SK-N-SH (cell line): Measurements from ENCODE around the gene ABITRAM. TPM values are rescaled to one million over a fixed set of nuclear protein-coding genes. Genes with fewer than 3 reads are reported as not detected.

Experiments
- CTCF ChIA-PET: fragments of 300-600, 350-600 bp; formaldehyde crosslinking; extraction: SDS; loops from one replicate; lab custom pipeline; 2021; lab: Yijun Ruan, JAX
- POLR2A ChIA-PET: fragments of 350-600 bp; sonication (Branson Sonifier 250); formaldehyde crosslinking; extraction: SDS; loops from one replicate; lab custom pipeline; 2020; ENCODE audit warnings: antibody characterized with exemption, inconsistent platforms; lab: Yijun Ruan, JAX
- DNase-seq: peaks from one replicate; pipeline ENCODE4 v3.0.0; 2012
- H2AFZ ChIP-seq: fragments of 200-600 bp; sonication (generic); 2 replicates; pipeline ENCODE4 v1.8.1; 2016; ENCODE audit warnings: antibody characterized with exemption, mild to moderate bottlenecking, low read depth
- H3F3A ChIP-seq: fragments of 200-600 bp; sonication (generic); replicated peaks from 2 replicates; pipeline ENCODE3; 2016; ENCODE audit warnings: antibody characterized with exemption, mild to moderate bottlenecking; ENCODE audit not compliant: insufficient read depth
- H3K27ac ChIP-seq, 2 experiments: fragments of 200-500 bp in 1 of 2; fragments of 200-600 bp in 1 of 2; sonication (Bioruptor generic) in 1 of 2; sonication (generic), shearing (Covaris generic) in 1 of 2; 2 replicates each; pipeline versions ENCODE4 v1.5.1 to v1.6.1; 2014 to 2016; ENCODE audit warnings: low read depth in 2 of 2, inconsistent platforms in 1 of 2, low read length in 1 of 2, mild to moderate bottlenecking in 1 of 2, mixed read lengths in 1 of 2
- H3K27me3 ChIP-seq: fragments of 200-600 bp; sonication (generic), shearing (Covaris generic); 2 replicates; pipeline ENCODE4 v1.6.1; 2016; ENCODE audit warnings: mixed run types; ENCODE audit not compliant: insufficient read depth
- H3K36me3 ChIP-seq, 2 experiments: fragments of 200-500 bp in 1 of 2; fragments of 200-600 bp in 1 of 2; sonication (Bioruptor generic) in 1 of 2; sonication (generic) in 1 of 2; replicated peaks in 1 of 2; 2 replicates each; pipeline versions ENCODE3 to v1.5.1; 2014 to 2016; ENCODE audit warnings: low read length in 1 of 2, mild to moderate bottlenecking in 1 of 2; ENCODE audit not compliant: insufficient read depth in 2 of 2, control insufficient read depth in 1 of 2
- H3K4me1 ChIP-seq, 2 experiments: fragments of 200-500 bp in 1 of 2; fragments of 200-600 bp in 1 of 2; sonication (Bioruptor generic) in 1 of 2; sonication (generic), shearing (Covaris generic) in 1 of 2; 2 replicates each; pipeline versions ENCODE4 v1.5.1 to v1.6.1; 2014 to 2016; ENCODE audit warnings: low read depth in 1 of 2, low read length in 1 of 2, mixed run types in 1 of 2; ENCODE audit not compliant: insufficient read depth in 2 of 2, control insufficient read depth in 1 of 2
- H3K4me2 ChIP-seq: fragments of 200-600 bp; sonication (generic), shearing (Covaris generic); 2 replicates; pipeline ENCODE4 v1.6.1; 2017; ENCODE audit warnings: mixed run types
- H3K4me3 ChIP-seq, 2 experiments: fragments of 200-500 bp in 1 of 2; fragments of 200-600 bp in 1 of 2; sonication (Bioruptor generic) in 1 of 2; sonication (generic), shearing (Covaris generic) in 1 of 2; 2 replicates each; pipeline versions ENCODE4 v1.5.1 to v1.8.1; 2014 to 2016; ENCODE audit warnings: low read depth in 2 of 2, inconsistent platforms in 1 of 2, low read length in 1 of 2, mild to moderate bottlenecking in 1 of 2, mixed read lengths in 1 of 2, moderate library complexity in 1 of 2
- H3K79me2 ChIP-seq: fragments of 200-600 bp; sonication (generic); 2 replicates; pipeline ENCODE4 v1.8.1; 2017; ENCODE audit warnings: mild to moderate bottlenecking; ENCODE audit not compliant: insufficient read depth
- H3K9ac ChIP-seq: fragments of 200-600 bp; sonication (generic); 2 replicates; pipeline ENCODE4 v1.6.1; 2017; ENCODE audit warnings: mixed run types
- H3K9me2 ChIP-seq: fragments of 200-600 bp; sonication (generic); 2 replicates; pipeline ENCODE4 v1.6.1; 2017; ENCODE audit warnings: mixed run types
- H3K9me3 ChIP-seq: fragments of 200-600 bp; sonication (generic); 2 replicates; pipeline ENCODE4 v1.6.1; 2017; ENCODE audit warnings: mixed run types, mild to moderate bottlenecking, moderate library complexity
- H4K20me1 ChIP-seq: fragments of 200-600 bp; sonication (generic); 2 replicates; pipeline ENCODE4 v1.6.1; 2017; ENCODE audit warnings: mild to moderate bottlenecking, mixed run types; ENCODE audit not compliant: insufficient read depth
- CHD2 ChIP-seq: fragments of 150-350 bp; IDR thresholded peaks from 2 replicates; pipeline ENCODE4 v1.6.1; 2018; ENCODE audit warnings: low read length; ENCODE audit not compliant: partially characterized antibody
- ELF1 ChIP-seq: IDR thresholded peaks from 2 replicates; pipeline ENCODE4 v1.4.0; 2012
- EP300 ChIP-seq, 2 experiments: IDR thresholded peaks; 2 replicates each; pipeline versions ENCODE4 v1.4.0 to v1.6.1; 2012; ENCODE audit warnings: borderline replicate concordance in 1 of 2, low read depth in 1 of 2, low read length in 1 of 2
- EZH2phosphoT487 ChIP-seq: fragments of 200-600 bp; sonication (generic); IDR thresholded peaks from 2 replicates; pipeline ENCODE4 v1.6.1; 2017; ENCODE audit warnings: low read depth, mixed run types, mild to moderate bottlenecking, antibody characterized with exemption, moderate library complexity, borderline replicate concordance
- FOXJ3 ChIP-seq: sonication (generic); formaldehyde crosslinking; IDR thresholded peaks from 2 replicates; pipeline ENCODE4 v1.5.1; 2020; ENCODE audit warnings: mild to moderate bottlenecking, missing genetic modification reagents
- GABPA ChIP-seq: IDR thresholded peaks from 2 replicates; pipeline ENCODE4 v1.4.0; 2012; ENCODE audit warnings: low read depth, mild to moderate bottlenecking
- GATA2 ChIP-seq: sonication (generic); formaldehyde crosslinking; IDR thresholded peaks from 2 replicates; pipeline ENCODE4 v1.5.0; 2020; ENCODE audit warnings: mild to moderate bottlenecking, missing genetic modification reagents
- JUND ChIP-seq: IDR thresholded peaks from 2 replicates; pipeline ENCODE4 v1.4.0; 2012
- MEF2A ChIP-seq: IDR thresholded peaks from 2 replicates; pipeline ENCODE4 v1.4.0; 2012; ENCODE audit warnings: low read depth, borderline replicate concordance
- MXI1 ChIP-seq: IDR thresholded peaks from 2 replicates; pipeline ENCODE4 v1.6.1; 2012; ENCODE audit warnings: mild to moderate bottlenecking, low read depth, low read length, improper control_type of control experiment
- NFIC ChIP-seq: IDR thresholded peaks from 2 replicates; pipeline ENCODE4 v1.4.0; 2012; ENCODE audit warnings: borderline replicate concordance
- POLR2AphosphoS5 ChIP-seq: IDR thresholded peaks from 2 replicates; pipeline ENCODE4 v1.6.1; 2012; ENCODE audit warnings: low read depth, low read length
- RAD21 ChIP-seq: IDR thresholded peaks from 2 replicates; pipeline ENCODE4 v1.6.1; 2012; ENCODE audit warnings: mild to moderate bottlenecking, low read length
- RCOR1 ChIP-seq: fragments of 150-350 bp; IDR thresholded peaks from 2 replicates; pipeline ENCODE4 v1.6.1; 2017; ENCODE audit warnings: antibody characterized with exemption, low read length
- TAF1 ChIP-seq: IDR thresholded peaks from 2 replicates; pipeline ENCODE4 v1.6.1; 2012; ENCODE audit warnings: low read depth, mild to moderate bottlenecking, low read length, moderate library complexity, borderline replicate concordance
- TCF12 ChIP-seq: IDR thresholded peaks from 2 replicates; pipeline ENCODE4 v1.4.0; 2012
- TEAD4 ChIP-seq: IDR thresholded peaks from 2 replicates; pipeline ENCODE4 v1.4.0; 2012; ENCODE audit warnings: mild to moderate bottlenecking, borderline replicate concordance; ENCODE audit not compliant: insufficient read depth
- WGBS: methylation state at CpG from one replicate; pipeline ENCODE4 v1.1.6; 2017; ENCODE audit warnings: low lambda C conversion rate; 5-methylcytosine and 5-hydroxymethylcytosine counted together
- polyA plus RNA-seq, 3 experiments: library from polyadenylated mRNA; depleted of rRNA; stranded (reverse); fragments of >200 nt; gene quantifications; 2 replicates each; pipeline ENCODE4 v1.2.3, GENCODE V29; 2012
- TF ChIP-seq, protein P1 (sequence below): IDR thresholded peaks from 2 replicates; pipeline ENCODE4; 2012
- TF ChIP-seq, protein P2 (sequence below): fragments of 150-350 bp; IDR thresholded peaks from 2 replicates; pipeline ENCODE4 v1.6.1; 2016; ENCODE audit warnings: mild to moderate bottlenecking, low read depth, low read length
- TF ChIP-seq, protein P3 (sequence below): fragments of 150-350 bp; IDR thresholded peaks from 2 replicates; pipeline ENCODE4 v1.6.1; 2017; ENCODE audit warnings: antibody characterized with exemption, low read length, low read depth, borderline replicate concordance

The ABITRAM gene
- polyA plus RNA-seq, 1 of the 3 experiments (the other 2 are of a cell fraction), result 13.9 TPM

DNA sequence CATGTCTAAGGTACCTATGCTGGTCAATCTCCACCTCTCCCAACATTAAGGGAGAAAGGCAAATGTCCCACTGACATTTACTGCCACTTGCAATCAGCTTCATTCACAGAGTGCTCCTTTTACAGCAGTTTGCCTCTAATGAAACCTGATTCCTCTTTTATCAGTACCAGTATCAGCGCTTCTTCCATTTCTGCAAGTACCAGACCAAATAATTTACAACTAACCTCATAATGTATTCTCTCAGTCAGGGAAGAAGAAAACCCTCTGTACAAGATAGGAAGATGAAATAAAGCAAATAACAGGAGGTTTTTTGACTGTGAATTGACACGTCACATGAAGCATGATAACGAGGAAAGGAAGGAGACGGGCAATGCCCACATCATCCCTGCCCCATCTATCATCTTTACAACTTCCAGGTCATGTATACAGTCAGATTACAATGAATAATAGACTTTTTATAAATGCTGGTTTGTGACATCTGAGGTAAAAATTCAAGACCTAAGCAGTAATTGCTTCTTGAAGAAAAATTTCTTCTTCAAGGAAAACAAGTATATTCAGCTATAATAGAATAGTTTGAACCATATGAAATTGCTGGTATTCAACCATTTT lies 21.9 kb downstream of the ABITRAM start:
- Histone ChIP-seq H4K20me1 (no peaks in the 10 kb centered on the region), H3K4me1 (peaks cover 2 to 11% of the 10 kb centered on the region in 2 experiments; a peak in 3 of 4 replicates), H3K9me2 (no peaks in the 10 kb centered on the region), H3F3A (peaks cover 12% of the 10 kb centered on the region), H3K4me2 (no peak overlapping the region), H3K27me3 (no peaks in the 10 kb centered on the region), H3K27ac (peak overlapping the region; percentile 1 to 84; a peak in 3 of 4 replicates), H3K9me3 (no peaks in the 10 kb centered on the region), H3K9ac (no peak overlapping the region), H3K36me3 (peaks cover 5 to 14% of the 10 kb centered on the region in 2 experiments), H3K79me2 (no peaks in the 10 kb centered on the region), H2AFZ (no peak overlapping the region), H3K4me3 (no peak overlapping the region)
- DNase-seq, result peak; percentile 50
- 81% methylated on average over 4 of the region's 4 CpGs for WGBS
- TF ChIP-seq, protein P1, sequence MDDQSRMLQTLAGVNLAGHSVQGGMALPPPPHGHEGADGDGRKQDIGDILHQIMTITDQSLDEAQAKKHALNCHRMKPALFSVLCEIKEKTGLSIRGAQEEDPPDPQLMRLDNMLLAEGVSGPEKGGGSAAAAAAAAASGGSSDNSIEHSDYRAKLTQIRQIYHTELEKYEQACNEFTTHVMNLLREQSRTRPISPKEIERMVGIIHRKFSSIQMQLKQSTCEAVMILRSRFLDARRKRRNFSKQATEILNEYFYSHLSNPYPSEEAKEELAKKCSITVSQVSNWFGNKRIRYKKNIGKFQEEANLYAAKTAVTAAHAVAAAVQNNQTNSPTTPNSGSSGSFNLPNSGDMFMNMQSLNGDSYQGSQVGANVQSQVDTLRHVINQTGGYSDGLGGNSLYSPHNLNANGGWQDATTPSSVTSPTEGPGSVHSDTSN, result peak; percentile 32
- no peak for TF ChIP-seq ELF1
- TF ChIP-seq MEF2A, result no peak
- 0 out of 2 replicates have a peak, but pooled peaks have one; percentile 47 for TF ChIP-seq FOXJ3
- TF ChIP-seq CHD2, result peak; percentile 22
- TF ChIP-seq RCOR1, result peak; percentile 39; the same call in 1 of the 2 replicates
- peak; percentile 93 for TF ChIP-seq GATA2 (CRISPR knock-in tag)
- TF ChIP-seq MXI1, result 0 out of 2 replicates have a peak, but pooled peaks have one; percentile 44
- peak in 1 of 2 experiments; percentile 69; a peak in 2 of 4 replicates for TF ChIP-seq EP300 (IDR thresholded peaks at IDR 0.05; ENCODE audit: borderline replicate concordance in 1 of 2, low read depth in 1 of 2, low read length in 1 of 2)
- CTCF ChIA-PET, result interaction anchor here (0.6 kb wide), 1 partner anchor 9 kb away, joined by 3 read pairs; no protein-coding TSS in a partner anchor
- POLR2A ChIA-PET, result no interaction called here

DNA sequence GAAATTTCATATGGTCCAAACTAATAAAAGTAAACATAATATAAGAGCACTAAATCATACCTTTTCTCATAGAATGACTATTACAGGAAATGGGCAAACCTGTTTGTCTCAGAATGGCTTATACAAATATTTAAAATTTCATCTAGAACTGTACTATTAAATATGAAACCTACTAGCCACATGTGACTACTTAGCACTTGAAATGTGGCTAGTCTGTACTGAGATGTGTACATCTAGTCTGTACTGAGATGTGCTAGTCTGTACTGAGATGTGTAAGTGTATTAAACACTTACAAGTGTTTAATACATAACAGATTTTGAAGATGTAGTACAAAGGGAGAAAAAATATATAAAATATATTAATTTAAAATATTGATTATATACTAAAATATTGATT lies 22.4 kb downstream of the ABITRAM start:
- ChIA-PET POLR2A (no interaction called here), CTCF (no interaction called here)
- Histone ChIP-seq H3K36me3 (peaks cover 5 to 14% of the 10 kb centered on the region in 2 experiments), H3K27me3 (no peaks in the 10 kb centered on the region), H4K20me1 (no peaks in the 10 kb centered on the region), H3K4me3 (no peak overlapping the region), H2AFZ (no peak overlapping the region), H3K79me2 (no peaks in the 10 kb centered on the region), H3K4me1 (peaks cover 2 to 11% of the 10 kb centered on the region in 2 experiments; a peak in 3 of 4 replicates), H3K9me3 (no peaks in the 10 kb centered on the region), H3F3A (peaks cover 12% of the 10 kb centered on the region), H3K4me2 (no peak overlapping the region), H3K9ac (no peak overlapping the region), H3K27ac (peak overlapping the region; percentile 1 to 84; a peak in 3 of 4 replicates), H3K9me2 (no peaks in the 10 kb centered on the region)
- DNase-seq, result no peak
- TF ChIP-seq RAD21, result no peak
- no peak for TF ChIP-seq NFIC
- no peak for TF ChIP-seq TEAD4
- no peak for TF ChIP-seq MEF2A
- no peak for TF ChIP-seq TAF1
- no peak for TF ChIP-seq CHD2
- TF ChIP-seq JUND, result no peak
- TF ChIP-seq, protein P2, sequence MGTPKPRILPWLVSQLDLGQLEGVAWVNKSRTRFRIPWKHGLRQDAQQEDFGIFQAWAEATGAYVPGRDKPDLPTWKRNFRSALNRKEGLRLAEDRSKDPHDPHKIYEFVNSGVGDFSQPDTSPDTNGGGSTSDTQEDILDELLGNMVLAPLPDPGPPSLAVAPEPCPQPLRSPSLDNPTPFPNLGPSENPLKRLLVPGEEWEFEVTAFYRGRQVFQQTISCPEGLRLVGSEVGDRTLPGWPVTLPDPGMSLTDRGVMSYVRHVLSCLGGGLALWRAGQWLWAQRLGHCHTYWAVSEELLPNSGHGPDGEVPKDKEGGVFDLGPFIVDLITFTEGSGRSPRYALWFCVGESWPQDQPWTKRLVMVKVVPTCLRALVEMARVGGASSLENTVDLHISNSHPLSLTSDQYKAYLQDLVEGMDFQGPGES, result no peak
- TF ChIP-seq, protein P3, sequence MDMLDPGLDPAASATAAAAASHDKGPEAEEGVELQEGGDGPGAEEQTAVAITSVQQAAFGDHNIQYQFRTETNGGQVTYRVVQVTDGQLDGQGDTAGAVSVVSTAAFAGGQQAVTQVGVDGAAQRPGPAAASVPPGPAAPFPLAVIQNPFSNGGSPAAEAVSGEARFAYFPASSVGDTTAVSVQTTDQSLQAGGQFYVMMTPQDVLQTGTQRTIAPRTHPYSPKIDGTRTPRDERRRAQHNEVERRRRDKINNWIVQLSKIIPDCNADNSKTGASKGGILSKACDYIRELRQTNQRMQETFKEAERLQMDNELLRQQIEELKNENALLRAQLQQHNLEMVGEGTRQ, result no peak
- no peak for TF ChIP-seq ELF1
- no peak for TF ChIP-seq EZH2phosphoT487
- TF ChIP-seq POLR2AphosphoS5, result no peak
- no peak for TF ChIP-seq TCF12
- TF ChIP-seq GABPA, result no peak
- TF ChIP-seq RCOR1, result no peak
